ENCODE data around the gene PRRC1.

The PRRC1 gene

GRCh38 chr5:127582773-127583370 lies 65.4 kb downstream of the PRRC1 start:
- no peak for DNase-seq

DNA sequence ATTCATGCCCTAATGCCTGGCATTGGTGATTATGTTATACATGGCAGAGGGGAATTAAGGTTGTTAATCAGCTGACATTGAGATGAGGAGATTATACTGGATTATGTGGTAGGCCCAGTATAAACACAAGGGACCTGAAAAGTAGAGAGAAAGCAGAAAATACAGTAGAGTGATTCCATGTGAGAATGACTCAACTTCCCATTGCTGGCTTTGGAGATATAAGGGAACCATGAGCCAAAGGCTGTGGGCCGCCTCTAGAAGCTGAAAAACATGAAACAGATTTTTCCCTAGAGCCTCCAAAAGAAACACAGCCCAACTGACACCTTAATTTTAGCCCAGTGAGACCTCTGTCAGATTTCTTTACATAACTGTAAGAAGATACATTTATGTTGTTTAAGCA lies 66.4 kb downstream of the PRRC1 start:
- DNase-seq: no peak

- no peak for DNase-seq
These were observed 68.2 kb downstream of the PRRC1 start for GRCh38 chr5:127585661-127586060.

DNA sequence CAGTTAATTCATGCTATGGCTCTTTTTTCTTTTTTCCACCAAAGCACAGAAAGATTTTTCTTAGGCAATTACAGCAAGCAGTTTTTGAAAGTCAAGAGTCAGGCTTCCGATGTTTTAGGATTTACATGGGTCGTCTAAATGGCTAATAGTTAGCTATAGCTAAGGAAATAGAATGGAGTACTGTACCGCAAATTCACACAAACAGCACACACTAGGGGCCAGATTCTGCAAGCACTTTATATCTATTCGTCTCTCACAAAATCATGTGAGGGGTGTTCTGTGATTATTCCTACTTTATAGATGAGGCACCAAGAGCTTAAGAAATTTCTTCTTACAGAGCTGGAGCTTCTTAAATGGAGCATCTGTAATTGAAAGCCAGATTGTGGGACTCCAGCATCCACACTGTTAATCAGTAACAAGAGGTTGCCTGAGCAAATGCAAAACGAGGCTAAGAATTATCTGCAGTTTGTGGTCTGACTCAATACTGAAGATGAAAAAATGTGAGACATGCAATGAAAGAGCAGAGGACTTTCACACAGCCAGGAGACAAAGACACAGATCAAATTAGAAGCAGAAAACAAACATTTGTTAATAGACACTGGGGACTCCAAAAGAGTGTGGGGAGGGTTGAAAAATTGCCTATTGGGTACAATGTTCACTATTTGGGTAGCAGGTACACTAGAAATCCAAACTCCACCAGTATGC lies 68.8 kb downstream of the PRRC1 start:
- no peak for DNase-seq

- DNase-seq: no peak
These were observed 69.4 kb downstream of the PRRC1 start for GRCh38 chr5:127586811-127587210.

GRCh38 chr5:127587246-127587917 lies 69.9 kb downstream of the PRRC1 start:
- no peak for DNase-seq

- no peak for DNase-seq
These were observed 70.9 kb downstream of the PRRC1 start for GRCh38 chr5:127588368-127588767.

- no peak for DNase-seq
These were observed 72.0 kb downstream of the PRRC1 start for GRCh38 chr5:127589309-127590030.

GRCh38 chr5:127590156-127590722 lies 72.8 kb downstream of the PRRC1 start:
- DNase-seq: no peak

- DNase-seq: no peak
These were observed 78.3 kb downstream of the PRRC1 start for GRCh38 chr5:127595484-127596368.

DNA sequence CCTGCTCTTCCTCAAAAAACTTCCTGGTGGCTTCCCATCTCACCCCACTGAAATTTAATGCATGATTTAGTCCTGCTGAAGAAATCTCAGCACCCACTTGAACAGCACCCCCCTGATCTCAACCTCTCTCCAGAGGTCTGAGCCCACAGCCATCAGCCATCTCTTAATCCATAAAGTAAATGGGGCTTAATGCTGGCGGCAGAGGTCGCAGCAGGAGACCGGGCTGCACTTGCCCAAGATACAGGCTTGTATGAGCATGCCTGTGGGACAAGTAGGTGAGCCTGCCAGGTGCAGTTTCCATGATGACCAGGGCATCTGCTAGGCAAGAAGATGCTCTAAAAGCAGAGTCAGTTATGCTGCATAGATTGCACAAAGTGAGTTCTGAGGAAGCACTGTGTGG lies 79.1 kb downstream of the PRRC1 start:
- no peak for DNase-seq

GRCh38 chr5:127599320-127599719 lies 81.9 kb downstream of the PRRC1 start:
- DNase-seq: no peak

GRCh38 chr5:127599847-127600246 lies 82.4 kb downstream of the PRRC1 start:
- no peak for DNase-seq

DNA sequence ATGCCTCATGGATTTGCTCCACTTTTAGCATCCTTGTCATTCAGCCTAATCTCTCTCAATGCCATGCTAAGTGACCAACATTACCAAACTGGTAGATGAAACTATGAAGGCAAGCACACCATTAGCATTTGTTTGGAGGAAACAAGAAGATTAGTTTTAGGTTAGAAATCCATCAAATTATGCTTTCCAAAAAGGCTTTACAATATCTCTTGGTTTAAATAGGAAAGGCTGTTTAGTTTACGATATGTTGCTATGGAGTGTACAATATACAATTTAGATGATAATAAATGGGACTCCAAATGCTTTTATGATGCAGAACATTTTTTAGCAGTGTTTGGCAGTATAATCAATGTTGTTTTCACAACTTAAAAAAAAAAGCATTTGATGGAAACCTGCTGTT lies 83.7 kb downstream of the PRRC1 start:
- DNase-seq: no peak

DNA sequence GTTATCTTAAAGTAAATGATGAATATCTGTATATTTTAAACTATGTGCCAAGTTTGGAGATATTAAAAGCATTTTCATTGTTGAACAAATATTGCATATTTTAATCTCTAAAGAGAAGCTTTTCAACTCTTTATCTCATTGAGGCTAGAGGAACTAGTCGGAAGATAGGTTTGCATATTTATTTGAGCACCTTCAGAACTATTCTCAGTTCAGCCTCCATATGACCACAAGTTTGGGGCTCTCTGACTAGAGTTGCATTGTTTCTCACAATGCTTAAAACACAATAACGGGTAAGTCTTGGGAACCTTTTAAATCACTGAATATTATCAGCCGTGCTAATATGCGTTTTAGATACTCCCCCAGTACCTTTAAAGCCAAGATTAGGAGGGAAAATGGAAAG lies 84.2 kb downstream of the PRRC1 start:
- no peak for DNase-seq

DNA sequence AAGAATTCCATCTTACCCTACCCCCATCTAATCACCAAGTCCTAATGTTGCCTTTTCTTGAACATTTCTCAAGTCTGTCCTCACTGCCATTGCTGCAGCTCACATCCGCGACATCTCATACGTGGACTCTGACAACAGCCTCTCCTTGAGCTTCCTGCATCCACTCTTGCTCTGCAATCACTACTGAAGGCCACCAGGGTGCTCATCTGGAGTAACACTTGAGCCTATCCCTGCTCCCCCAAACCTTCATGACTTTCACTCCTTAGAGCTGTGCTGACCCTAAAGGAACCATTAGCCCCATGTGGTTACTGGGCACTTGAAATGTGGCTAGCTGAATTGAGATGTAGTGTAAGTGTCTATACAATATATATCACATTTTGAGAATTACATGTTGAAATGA lies 85.0 kb downstream of the PRRC1 start:
- no peak for DNase-seq

- DNase-seq: no peak
These were observed 85.7 kb downstream of the PRRC1 start for GRCh38 chr5:127602896-127603844.

All from NCI-H1436 (cell line).